ENCODE measurements around the gene ATE1.
A peak's percentile ranks its signal among the peaks of the same experiment; 100 is the strongest.
"Not testable (repeated sequence)": the region's sequence is repeated elsewhere in the genome, so short reads cannot be mapped to it uniquely, and the experiment has no call there.

ATE1 gene

DNA sequence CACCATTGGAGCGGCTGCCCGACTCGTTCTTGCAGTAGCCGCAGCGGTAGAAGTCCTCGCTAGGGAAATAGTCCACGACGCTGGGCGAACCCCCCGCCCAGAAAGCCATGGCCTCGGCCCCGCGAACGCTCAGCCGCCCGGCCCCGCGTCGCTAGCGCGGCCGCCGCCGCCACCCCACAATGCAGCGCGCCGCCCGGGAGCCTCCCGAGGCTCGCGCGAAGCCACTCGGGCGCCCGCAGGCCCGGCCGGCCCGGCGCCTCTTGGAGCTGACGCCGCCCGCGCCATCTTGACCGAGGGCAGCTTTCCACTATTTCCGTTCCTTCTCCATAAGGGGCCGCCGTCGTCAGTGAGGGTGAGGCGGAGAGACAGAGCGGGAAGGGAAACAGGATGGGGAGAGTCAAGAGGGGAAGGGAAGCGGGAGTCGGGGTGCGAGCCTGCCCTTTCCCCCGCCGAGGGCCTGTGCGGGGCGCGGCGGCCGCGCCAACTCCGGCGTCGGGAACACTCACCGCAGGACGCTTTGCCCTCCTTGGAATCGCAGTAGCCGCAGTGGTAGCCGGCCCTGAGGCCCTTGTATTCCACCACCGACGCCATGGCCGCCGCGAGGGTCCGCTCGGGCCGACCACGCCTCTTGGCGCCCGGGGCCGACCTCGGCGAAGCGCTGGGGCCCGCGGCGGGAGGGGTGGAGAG is at the start of gene ATE1:
Gene ATE1 (minus strand): TSS at position 191 of the 687 bp plus-strand sequence. CDS start 82 bp downstream, at position 109.
- peak; percentile 81 for DNase-seq

DNA sequence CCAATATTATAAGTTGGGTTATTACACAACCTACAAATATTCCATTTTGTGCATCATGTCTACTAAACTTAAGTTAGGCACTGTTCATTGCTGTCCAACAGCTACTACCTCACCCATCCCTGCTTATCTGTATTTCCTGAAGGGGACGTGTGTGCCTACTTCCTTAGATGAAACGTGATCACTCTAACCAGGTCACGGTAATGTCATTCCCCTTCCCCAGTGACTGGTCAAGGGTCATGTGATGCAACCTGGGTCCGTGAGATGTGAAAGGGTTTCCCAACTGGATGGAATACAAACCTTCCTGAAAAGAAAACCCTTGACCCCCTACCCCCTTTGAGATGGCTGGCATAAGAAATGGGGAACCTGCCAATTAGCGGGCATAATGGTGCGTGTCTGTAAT is 48.8 kb upstream of the ATE1 start:
- DNase-seq: no peak

DNA sequence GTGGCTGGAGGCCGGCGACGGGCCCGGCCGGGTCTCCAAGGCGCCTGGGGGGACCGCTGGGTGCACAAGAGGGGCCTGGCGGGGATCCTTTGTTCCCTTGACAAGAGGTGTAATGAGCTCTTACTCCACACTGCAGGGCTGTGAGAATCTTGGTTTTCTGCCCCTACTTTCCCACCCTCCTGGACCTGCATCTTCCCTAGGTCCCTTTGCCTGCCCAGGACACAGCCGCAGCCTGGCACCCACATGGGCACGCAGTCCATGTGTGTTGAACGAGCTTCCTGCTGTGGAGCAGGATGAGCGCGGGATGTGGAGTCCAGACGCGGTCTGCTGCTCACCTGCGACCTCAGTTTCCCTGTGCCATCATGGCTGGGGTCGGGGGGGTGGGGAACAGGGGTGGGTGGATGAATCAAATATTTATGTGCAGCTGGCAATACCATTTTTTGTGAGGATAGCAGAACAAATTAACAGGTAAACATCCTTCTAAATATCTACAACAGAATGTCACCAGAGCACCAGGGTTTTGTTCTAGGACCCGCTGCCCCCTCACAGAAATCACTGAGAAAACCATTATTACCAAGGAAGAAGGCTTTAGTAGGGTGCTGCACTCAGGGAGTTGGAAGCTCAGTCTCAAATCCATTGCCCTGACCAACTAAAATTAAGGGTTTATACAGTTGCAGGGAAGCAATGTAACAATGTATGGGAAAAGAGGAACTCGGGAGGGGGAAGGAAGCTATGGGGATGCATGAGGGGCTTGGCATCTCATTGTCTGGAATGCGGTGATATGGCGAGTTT is 47.7 kb upstream of the ATE1 start:
- no peak for DNase-seq

GRCh38 chr10:121974535-121975294 is 46.9 kb upstream of the ATE1 start, which contains the start of gene NSMCE4A:
TSS of gene NSMCE4A (minus strand) at chr10:121975217. CDS start at chr10:121975165, 52 bp downstream.
- peak; percentile 72 for DNase-seq

DNA sequence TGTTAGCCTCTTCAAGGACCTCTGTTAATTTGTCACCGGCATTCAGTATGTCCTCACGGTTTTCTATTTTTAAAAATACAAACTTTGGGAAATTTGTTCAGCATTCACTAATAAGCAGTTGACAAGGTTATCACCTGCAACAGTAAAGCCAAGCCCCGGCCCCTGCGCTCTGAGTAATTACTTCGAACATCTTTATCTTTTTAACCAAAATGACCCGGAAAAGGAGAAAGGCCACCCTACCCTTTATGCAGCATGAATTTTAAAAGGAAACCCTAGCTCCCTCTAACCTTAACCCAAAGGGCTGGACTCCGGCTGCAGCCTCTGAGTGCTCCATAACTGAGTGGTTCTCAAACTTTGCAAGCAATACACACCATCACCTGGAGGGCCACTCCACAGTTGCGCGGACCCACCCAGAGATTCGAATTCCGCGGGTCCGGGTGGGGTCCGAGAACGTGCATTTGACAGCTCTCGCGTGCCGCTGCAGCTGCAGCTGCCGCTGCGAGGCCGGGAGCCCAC is 46.2 kb upstream of the ATE1 start:
- no peak for DNase-seq

- DNase-seq: not testable (repeated sequence)
Observed at GRCh38 chr10:121969086-121969485, 41.3 kb upstream of the ATE1 start.

DNA sequence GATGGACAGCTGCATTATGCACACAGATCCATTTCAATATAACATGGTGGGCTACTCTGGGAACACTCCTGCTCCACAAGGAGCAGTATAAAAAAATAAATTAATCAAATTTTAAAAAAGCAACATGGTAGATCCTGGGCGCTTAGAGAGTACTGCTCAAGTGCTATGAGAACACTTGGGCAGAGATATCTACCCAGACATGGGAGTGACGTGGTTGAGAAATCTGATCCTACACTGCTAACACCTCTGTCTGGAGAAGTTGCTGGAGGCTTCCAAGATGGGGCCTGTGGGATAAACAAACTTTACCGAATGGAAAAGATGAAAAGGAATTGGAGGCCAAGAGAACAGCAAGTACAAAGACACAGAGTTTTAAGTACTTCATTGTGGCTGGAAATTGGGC is 38.2 kb upstream of the ATE1 start:
- no peak for DNase-seq

- DNase-seq: no peak
Observed at GRCh38 chr10:121961456-121961855, 33.6 kb upstream of the ATE1 start.

GRCh38 chr10:121959671-121960070 is 31.8 kb upstream of the ATE1 start:
- no peak for DNase-seq

DNA sequence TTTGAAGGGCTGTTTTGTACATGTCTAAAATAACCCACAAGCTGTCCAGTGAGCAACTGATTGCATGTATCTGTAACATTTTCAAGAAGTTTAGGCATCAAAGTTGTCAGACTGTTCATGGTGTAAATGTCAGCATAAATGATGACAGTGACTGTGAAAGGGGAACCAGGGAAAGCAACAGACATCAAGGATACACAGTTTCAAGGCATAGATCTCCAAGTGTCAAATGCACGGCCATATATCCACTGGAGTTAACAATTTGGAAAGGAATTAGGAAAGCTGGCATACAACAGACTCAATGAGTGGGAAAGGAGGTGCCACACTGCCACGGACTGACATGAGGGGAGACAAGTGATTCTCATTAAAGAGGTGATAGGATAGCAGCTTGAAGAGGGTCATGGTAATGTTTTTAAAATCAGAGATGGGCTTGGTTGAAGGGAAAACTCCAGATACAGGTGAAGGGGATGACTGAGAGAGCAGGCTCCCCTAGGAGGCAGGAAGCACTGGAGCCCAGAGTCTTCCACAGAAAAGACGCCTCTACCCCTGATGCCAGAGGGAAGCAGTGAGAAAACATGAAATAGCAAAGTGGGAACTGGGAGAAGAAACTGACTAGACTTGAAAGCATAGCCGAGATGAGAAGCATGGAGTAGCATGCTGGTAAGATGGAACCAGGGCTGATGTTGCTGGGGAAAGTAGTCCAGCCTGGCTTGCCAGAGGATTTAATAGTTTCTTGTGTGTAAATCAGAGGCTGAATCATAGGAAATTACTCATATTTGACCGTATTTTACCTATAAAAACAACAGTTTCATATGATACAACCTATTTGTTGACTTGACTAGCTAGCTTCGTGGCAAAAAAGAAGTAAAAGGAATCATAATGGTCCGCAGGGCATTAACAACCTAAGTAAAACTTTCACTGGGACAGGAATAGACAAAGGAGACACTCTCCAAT is 28.6 kb upstream of the ATE1 start:
- no peak for DNase-seq

DNA sequence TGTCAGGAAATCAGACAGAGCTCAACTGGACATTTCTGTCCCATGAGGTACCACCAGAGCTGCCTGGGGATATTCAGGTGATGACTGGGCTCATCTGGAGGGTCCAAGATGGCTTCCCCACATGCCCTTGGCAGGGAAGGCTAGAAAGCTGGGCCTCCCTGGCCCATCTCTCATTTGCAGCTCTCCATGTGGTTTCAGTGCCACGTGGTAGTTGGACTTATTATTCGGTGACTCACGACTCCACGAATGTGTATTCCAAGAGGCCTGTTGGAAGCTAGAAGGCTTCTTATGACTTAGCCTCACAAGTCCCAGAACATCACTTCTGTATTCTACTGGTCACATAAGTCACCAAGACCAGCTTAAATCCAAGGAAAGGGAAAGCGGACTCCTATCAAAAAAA is 24.4 kb upstream of the ATE1 start:
- DNase-seq: no peak

DNA sequence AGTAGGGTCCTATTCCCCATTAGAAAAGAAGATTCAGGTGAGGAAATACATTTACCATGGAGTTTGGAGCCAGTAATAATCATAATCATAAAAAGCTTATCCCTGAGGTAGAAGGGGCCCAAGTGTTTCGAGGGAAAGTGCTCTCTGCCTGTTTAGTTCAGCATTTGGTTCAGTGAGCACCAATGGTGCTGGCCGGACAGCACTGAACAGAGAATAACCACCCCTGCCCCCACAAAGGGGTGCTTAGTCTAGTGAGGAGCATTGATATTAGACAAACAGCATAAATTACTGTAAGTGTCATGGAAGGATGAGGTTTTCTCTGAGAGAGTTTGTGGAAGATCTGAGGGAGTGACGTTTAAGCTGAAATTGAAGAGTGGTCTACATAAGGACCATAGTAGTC is 21.6 kb upstream of the ATE1 start:
- DNase-seq: no peak

DNA sequence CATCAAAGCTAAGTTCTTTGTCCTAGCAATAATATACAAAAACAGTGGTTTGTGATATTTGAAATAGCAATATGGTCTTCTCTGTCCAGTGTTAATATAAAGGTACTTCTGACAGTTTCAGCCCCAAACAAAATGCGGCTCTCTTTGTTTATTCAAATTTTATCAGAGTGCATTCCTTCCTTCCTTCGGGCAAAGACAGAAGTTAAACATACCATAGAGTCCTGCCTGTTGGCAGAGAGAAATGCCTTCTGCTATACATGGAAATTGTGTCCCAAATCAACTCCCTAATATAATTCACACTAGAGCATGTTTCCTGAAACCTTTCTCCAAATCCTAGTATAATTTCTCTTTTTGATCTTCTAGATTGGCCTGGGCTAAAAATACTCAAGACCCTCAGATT is 21.2 kb upstream of the ATE1 start:
- no peak for DNase-seq

DNA sequence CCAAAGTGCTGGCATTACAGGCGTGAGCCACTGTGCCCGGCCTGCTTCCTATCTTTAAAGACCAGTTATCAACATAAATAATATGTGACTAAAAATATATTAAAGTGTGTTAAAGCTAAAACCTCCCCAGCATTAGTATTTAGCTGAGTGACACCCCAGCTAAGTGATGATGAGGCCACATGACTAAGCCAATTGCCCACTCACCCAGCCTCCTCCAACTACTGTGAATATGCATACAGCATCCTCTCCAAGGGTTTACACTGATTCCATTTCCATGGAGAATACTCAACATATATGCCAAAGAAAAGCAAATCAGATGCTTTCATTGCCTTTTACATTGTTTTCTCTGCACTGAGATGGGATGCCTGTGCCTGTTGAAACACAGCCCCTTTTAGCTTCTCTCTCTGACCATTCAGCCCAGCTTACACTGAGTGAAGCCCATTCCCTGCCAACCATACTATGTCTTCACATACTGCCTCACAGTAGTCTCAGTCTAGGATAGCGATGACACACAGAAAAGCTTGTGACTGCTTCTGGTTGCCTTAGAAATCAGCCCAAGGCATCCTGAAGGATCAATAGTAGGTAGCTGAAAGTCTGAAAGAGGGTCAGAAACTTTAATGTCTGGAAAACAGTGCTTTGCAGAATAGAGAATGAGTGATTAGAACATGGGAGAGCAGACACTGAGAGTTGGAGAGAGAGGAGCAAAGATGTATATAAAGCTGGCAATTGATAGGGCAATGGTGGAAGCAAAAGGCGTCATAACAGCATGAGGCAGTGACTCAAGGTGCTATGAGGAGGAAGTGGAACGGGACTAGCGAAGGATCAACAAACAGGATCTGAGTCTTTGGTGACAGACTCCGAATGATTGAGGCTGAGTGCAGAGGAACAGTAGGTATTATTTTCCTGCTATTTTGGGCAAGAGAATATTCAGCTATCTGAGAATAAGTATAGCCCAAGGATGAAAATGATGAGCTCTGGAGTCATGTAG is 19.8 kb upstream of the ATE1 start:
- DNase-seq: no peak

DNA sequence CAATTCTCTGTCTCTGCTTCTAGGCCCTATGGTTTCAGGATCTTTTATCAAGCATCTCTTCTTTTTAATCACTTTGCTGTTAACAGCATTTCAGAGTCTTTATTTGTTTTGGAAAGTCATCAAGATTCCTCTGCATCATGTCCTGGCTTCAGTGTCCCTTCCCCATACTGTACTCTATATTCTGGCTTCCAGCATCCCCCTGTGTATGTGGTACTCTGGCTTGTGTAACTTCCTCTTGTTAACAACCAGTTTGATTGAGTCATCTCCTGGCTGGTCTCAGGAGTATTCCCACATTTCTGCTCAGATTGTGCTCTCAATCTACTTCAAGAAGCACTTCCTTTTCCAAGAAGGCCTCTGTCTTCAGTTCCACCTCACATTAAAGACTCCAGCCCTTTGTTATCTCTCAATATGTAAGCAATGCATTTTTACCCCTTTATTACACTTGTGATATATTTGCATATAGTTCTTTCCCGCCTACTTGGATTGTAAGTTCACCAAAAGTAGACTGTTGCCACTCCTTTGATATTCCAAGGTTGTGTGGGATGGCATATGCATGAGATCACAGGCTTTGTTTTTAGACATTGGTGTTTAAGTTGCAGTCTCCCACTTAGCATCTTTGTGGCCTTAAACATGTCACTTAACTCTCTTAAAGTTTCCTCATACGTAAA is 15.1 kb upstream of the ATE1 start:
- no peak for DNase-seq

GRCh38 chr10:121941532-121941931 is 13.7 kb upstream of the ATE1 start:
- DNase-seq: no peak

GRCh38 chr10:121936295-121936694 is 8.5 kb upstream of the ATE1 start:
- no peak for DNase-seq

GRCh38 chr10:121935702-121936101 is 7.9 kb upstream of the ATE1 start:
- no peak for DNase-seq

- DNase-seq: not testable (repeated sequence)
Observed at GRCh38 chr10:121930268-121931085, 2.6 kb upstream of the ATE1 start.

Measured in NCI-H345 (cell line).